Neural cell (in vitro differentiated cells): ENCODE results near the gene SLCO3A1.

Experiments
- EP300 ChIP-seq: fragments of 450-650 bp; conservative IDR thresholded peaks from 2 replicates; pipeline ENCODE4 v1.6.1; 2014; ENCODE audit warnings: antibody characterized with exemption, mild to moderate bottlenecking, moderate library complexity; ENCODE audit not compliant: poor library complexity, severe bottlenecking
- TAF1 ChIP-seq: IDR thresholded peaks from 2 replicates; pipeline ENCODE4 v1.6.1; 2012; ENCODE audit warnings: low read depth
- TF ChIP-seq, protein P1 (sequence below): fragments of 450-650 bp; IDR thresholded peaks from 2 replicates; pipeline ENCODE4 v1.5.1; 2014; ENCODE audit warnings: antibody characterized with exemption, mild to moderate bottlenecking, moderate library complexity; ENCODE audit not compliant: poor library complexity, severe bottlenecking
- TF ChIP-seq, protein P2 (sequence below): IDR thresholded peaks from 2 replicates; pipeline ENCODE4 v1.6.1; 2012; ENCODE audit warnings: borderline replicate concordance

DNA sequence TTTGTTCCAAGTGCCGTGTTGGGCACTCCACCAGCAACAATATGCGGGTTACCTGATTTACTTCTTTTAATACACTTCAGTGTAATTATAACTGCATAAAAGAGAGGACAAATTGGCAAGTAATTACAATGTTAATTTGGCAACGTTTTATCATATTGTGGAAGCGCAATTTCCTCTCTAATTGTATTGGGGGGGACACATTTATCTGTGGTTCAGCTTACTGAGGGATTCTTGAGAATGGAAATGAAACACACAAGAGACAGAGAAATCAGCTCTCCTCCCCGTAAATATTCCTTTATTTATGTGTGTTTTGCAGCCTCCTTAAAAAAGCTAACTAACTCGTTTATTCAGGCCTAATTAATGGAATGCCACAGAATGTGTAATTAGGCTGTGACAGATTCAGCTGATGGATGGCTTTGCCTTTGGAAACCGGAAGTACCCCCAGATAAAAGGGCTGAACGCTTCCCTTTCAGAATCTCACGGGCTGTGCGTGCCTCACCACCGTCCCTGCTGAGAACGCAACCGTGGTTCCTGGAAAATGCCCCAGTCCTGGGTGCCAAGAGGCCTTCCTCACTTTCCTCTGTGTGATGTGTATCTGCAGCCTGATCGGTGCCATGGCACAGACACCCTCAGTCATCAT, 293.1 kb downstream of the SLCO3A1 start:
- TF ChIP-seq, protein P1, sequence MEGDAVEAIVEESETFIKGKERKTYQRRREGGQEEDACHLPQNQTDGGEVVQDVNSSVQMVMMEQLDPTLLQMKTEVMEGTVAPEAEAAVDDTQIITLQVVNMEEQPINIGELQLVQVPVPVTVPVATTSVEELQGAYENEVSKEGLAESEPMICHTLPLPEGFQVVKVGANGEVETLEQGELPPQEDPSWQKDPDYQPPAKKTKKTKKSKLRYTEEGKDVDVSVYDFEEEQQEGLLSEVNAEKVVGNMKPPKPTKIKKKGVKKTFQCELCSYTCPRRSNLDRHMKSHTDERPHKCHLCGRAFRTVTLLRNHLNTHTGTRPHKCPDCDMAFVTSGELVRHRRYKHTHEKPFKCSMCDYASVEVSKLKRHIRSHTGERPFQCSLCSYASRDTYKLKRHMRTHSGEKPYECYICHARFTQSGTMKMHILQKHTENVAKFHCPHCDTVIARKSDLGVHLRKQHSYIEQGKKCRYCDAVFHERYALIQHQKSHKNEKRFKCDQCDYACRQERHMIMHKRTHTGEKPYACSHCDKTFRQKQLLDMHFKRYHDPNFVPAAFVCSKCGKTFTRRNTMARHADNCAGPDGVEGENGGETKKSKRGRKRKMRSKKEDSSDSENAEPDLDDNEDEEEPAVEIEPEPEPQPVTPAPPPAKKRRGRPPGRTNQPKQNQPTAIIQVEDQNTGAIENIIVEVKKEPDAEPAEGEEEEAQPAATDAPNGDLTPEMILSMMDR, result no peak
- TF ChIP-seq TAF1 (no peak), EP300 (no peak)
- TF ChIP-seq, protein P2, sequence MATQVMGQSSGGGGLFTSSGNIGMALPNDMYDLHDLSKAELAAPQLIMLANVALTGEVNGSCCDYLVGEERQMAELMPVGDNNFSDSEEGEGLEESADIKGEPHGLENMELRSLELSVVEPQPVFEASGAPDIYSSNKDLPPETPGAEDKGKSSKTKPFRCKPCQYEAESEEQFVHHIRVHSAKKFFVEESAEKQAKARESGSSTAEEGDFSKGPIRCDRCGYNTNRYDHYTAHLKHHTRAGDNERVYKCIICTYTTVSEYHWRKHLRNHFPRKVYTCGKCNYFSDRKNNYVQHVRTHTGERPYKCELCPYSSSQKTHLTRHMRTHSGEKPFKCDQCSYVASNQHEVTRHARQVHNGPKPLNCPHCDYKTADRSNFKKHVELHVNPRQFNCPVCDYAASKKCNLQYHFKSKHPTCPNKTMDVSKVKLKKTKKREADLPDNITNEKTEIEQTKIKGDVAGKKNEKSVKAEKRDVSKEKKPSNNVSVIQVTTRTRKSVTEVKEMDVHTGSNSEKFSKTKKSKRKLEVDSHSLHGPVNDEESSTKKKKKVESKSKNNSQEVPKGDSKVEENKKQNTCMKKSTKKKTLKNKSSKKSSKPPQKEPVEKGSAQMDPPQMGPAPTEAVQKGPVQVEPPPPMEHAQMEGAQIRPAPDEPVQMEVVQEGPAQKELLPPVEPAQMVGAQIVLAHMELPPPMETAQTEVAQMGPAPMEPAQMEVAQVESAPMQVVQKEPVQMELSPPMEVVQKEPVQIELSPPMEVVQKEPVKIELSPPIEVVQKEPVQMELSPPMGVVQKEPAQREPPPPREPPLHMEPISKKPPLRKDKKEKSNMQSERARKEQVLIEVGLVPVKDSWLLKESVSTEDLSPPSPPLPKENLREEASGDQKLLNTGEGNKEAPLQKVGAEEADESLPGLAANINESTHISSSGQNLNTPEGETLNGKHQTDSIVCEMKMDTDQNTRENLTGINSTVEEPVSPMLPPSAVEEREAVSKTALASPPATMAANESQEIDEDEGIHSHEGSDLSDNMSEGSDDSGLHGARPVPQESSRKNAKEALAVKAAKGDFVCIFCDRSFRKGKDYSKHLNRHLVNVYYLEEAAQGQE, result no peak
